SK-N-DZ (cell line): ENCODE results near the gene DNM2.

ENCODE experiments used
- DNase-seq: peaks from one replicate; pipeline ENCODE4 v3.0.0-alpha.2; 2015; ENCODE audit warnings: low spot score

DNM2 gene

GRCh38 chr19:10815007-10815536, 97.2 kb downstream of the DNM2 start:
- DNase-seq = no peak

- no peak for DNase-seq
Measured at GRCh38 chr19:10815969-10816644, 98.2 kb downstream of the DNM2 start.

GRCh38 chr19:10816691-10817090, 98.8 kb downstream of the DNM2 start:
- no peak for DNase-seq

- no peak for DNase-seq
Measured at GRCh38 chr19:10817291-10818038, 99.6 kb downstream of the DNM2 start.

GRCh38 chr19:10818301-10819123, 100.6 kb downstream of the DNM2 start:
- no peak for DNase-seq

- no peak for DNase-seq
Measured at GRCh38 chr19:10819124-10820060, 101.5 kb downstream of the DNM2 start.

GRCh38 chr19:10820173-10820572, 102.3 kb downstream of the DNM2 start:
- no peak for DNase-seq

GRCh38 chr19:10823690-10824089, 105.8 kb downstream of the DNM2 start:
- DNase-seq = no peak

- DNase-seq = no peak
Measured at GRCh38 chr19:10826231-10826630, 108.4 kb downstream of the DNM2 start.

GRCh38 chr19:10826846-10827245, 109.0 kb downstream of the DNM2 start:
- DNase-seq = no peak

GRCh38 chr19:10828981-10829821, 111.3 kb downstream of the DNM2 start:
- no peak for DNase-seq

GRCh38 chr19:10829967-10830366, 112.1 kb downstream of the DNM2 start:
- no peak for DNase-seq

- no peak for DNase-seq
Measured at GRCh38 chr19:10830370-10830769, 112.5 kb downstream of the DNM2 start.

GRCh38 chr19:10830931-10831779, 113.3 kb downstream of the DNM2 start:
- no peak for DNase-seq

GRCh38 chr19:10831987-10832938, 114.4 kb downstream of the DNM2 start:
- DNase-seq = no peak

- DNase-seq = no peak
Measured at GRCh38 chr19:10832939-10833296, 115.0 kb downstream of the DNM2 start.

- DNase-seq = no peak
Measured at GRCh38 chr19:10835089-10835753, 117.3 kb downstream of the DNM2 start.
